Stimulated activated naive B cell treated with anti-CD40 and anti-IgM and Interleukin-4, amounts not matched to agents 10 μg/mL and 1 μg/mL and 100 μg/mL, for 72 hours (primary cell): ENCODE data around the gene UBXN7.
A peak's percentile ranks its signal among the peaks of the same experiment; 100 is the strongest.
"Not testable (repeated sequence)": the region's sequence is repeated elsewhere in the genome, so short reads cannot be mapped to it uniquely, and the experiment has no call there.

Experiments
- ATAC-seq, 2 donors: fragments of 150-1000 bp; cut with Tn5 transposase; replicated peaks; 2 replicates each; pipeline ENCODE4 v1.10.0; 2021; ENCODE audit warnings: moderate library complexity in 1 of 2
- DNase-seq: peaks from one replicate; pipeline ENCODE4 v3.0.0; 2021
- H3K27ac Mint-ChIP-seq: one replicate; pipeline ENCODE4 v1.8.0; 2022; ENCODE audit warnings: mild to moderate bottlenecking, mixed read lengths
- H3K27me3 Mint-ChIP-seq, 2 donors: one replicate each; pipeline ENCODE4 v1.8.0; 2022; ENCODE audit warnings: mixed read lengths in 2 of 2
- H3K36me3 Mint-ChIP-seq, 2 donors: one replicate each; pipeline ENCODE4 v1.8.0; 2022; ENCODE audit warnings: mixed read lengths in 2 of 2, mild to moderate bottlenecking in 1 of 2
- H3K4me1 Mint-ChIP-seq, 2 donors: one replicate each; pipeline ENCODE4 v1.8.0; 2022; ENCODE audit warnings: mixed read lengths in 2 of 2, mild to moderate bottlenecking in 1 of 2
- H3K4me3 Mint-ChIP-seq, 2 donors: one replicate each; pipeline ENCODE4 v1.8.0; 2022; ENCODE audit warnings: mild to moderate bottlenecking in 2 of 2, mixed read lengths in 2 of 2, moderate library complexity in 1 of 2
- H3K9me3 Mint-ChIP-seq, 2 donors: one replicate each; pipeline ENCODE4 v1.8.0; 2022; ENCODE audit warnings: mixed read lengths in 2 of 2, mild to moderate bottlenecking in 1 of 2

Gene UBXN7

DNA sequence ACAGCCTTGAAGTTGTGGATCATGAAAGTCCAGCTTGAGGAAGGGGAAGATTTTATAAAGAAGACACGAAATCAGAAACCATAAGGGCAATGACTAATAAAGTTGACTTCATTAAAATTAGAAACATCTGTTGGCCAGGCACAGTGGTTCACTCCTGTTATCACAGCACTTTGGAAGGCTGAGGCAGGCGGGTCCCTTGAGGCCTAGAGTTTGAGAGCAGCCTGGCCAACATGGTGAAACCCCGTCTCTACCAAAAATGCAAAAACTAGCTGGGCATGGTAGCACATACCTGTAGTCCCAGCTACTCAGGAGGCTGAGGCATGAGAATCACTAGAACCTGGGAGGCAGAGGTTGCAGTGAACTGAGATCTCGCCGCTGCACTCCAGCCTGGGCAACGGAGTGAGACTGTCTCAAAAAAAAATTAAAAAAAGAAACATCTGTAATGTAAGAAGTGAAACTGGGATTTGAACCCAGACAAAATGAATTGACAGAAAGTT lies 7.9 kb upstream of the UBXN7 start:
- H3K36me3 Mint-ChIP-seq, result no peaks in the 10 kb centered on the region
- no peaks in the 10 kb centered on the region for H3K27me3 Mint-ChIP-seq
- peaks cover 9 to 17% of the 10 kb centered on the region in 2 donors for H3K4me1 Mint-ChIP-seq
- ATAC-seq, result peak; percentile 67 to 84
- no peak overlapping the region for H3K4me3 Mint-ChIP-seq
- peak; percentile 16 for DNase-seq
- H3K27ac Mint-ChIP-seq, result no peak overlapping the region
- no peaks in the 10 kb centered on the region for H3K9me3 Mint-ChIP-seq

DNA sequence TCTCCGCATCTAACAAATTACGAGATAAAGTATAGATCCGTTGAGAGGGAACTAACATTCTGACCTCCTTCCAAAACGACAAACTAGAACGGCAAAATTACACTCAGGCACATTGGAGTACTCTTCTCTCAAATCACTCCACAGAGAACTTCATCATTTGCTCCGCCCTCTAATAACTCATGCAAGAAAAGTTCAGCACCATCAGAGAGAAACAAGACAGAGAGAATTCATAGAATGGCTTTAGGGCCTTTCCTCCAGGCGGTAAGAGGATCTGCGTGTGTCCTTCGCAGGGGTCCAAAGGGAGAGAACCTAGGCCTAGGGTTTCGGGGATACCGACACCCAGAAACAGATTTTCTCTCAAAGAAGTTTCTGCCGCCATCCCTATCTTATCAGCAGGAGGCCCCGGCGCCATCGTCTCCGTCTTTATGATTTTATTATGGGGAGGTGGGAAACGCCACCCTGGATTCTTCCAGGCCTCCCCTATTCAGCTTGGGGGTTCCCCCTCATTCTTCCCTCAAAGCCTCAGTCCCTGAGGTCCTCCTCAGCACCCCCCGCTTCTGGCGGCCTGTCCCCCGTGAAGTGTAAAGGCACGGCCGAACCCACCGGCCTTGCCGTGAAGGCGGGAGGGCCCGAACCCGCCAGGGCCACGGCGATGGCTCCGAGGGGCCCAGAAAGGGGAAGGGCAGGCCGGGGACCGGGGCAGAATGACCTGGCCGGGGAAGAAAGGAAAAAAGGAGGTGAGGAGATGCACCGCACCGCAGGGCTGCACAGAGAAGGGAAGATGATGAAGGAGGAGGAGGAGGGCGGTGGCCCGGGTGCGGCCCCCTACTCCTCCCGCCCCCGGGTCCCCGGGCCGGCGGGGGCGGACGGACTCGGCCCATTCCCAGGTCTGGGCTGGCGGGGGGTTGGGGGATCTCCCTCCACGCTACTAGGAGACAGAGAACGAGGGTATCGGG lies 768 bp downstream of the UBXN7 start:
- no peaks in the 10 kb centered on the region for H3K9me3 Mint-ChIP-seq
- H3K36me3 Mint-ChIP-seq, result peaks cover 2 to 13% of the 10 kb centered on the region in 2 donors
- DNase-seq (peak; percentile 38), ATAC-seq (peak; percentile 49 to 65)
- H3K27me3 Mint-ChIP-seq, result no peaks in the 10 kb centered on the region
- H3K4me3 Mint-ChIP-seq, result peak overlapping the region; percentile 94 to 99
- peaks cover 9 to 15% of the 10 kb centered on the region in 2 donors for H3K4me1 Mint-ChIP-seq
- peak overlapping the region; percentile 96 for H3K27ac Mint-ChIP-seq

DNA sequence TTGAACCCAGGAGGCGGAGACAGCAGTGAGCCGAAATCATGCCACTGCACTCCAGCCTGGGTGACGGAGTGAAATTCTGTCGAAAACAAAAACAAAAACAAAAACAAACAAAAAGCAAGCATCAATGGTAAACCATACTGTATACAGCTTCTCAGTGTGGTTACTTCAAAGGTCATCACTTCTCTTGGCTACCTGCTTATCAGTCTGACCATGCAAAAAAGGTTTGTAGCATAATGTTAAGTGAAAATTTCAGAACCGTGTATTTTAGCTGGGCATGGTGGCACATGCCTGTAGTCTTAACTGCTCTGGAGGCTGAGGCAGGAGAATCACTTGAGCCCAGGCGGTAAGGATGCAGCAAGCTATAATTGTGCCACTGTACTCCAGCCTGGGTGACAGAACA lies 4.2 kb downstream of the UBXN7 start:
- Mint-ChIP-seq H3K27ac (no peak overlapping the region), H3K4me1 (peaks cover 17 to 32% of the 10 kb centered on the region in 2 donors), H3K27me3 (no peaks in the 10 kb centered on the region), H3K36me3 (peaks cover 6 to 19% of the 10 kb centered on the region in 2 donors), H3K9me3 (no peaks in the 10 kb centered on the region), H3K4me3 (no peak overlapping the region)
- ATAC-seq (no peak), DNase-seq (no peak)

DNA sequence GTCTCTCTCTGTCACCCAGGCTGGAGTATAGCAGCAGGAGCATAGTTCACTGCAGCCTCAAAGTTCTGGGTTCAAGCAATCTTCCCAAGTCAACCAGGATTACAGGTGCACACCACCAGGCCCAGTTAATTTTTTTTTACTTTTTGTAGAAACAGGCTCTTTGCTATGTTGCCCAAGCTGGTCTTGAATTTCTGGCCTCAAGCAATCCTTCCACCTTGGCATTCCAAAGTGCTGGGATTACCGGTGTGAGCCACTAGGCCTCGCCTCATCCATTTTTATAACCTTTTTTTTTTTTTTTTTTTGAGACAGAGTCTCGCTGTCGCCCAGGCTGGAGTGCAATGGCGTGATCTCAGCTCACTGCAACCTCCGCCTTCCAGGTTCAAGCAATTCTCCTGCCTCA lies 7.8 kb downstream of the UBXN7 start:
- Mint-ChIP-seq H3K4me1 (peaks cover 28 to 45% of the 10 kb centered on the region in 2 donors), H3K36me3 (peaks cover 6 to 24% of the 10 kb centered on the region in 2 donors)
- not testable (repeated sequence) for H3K9me3 Mint-ChIP-seq, H3K27me3 Mint-ChIP-seq, H3K4me3 Mint-ChIP-seq, DNase-seq, H3K27ac Mint-ChIP-seq, ATAC-seq

DNA sequence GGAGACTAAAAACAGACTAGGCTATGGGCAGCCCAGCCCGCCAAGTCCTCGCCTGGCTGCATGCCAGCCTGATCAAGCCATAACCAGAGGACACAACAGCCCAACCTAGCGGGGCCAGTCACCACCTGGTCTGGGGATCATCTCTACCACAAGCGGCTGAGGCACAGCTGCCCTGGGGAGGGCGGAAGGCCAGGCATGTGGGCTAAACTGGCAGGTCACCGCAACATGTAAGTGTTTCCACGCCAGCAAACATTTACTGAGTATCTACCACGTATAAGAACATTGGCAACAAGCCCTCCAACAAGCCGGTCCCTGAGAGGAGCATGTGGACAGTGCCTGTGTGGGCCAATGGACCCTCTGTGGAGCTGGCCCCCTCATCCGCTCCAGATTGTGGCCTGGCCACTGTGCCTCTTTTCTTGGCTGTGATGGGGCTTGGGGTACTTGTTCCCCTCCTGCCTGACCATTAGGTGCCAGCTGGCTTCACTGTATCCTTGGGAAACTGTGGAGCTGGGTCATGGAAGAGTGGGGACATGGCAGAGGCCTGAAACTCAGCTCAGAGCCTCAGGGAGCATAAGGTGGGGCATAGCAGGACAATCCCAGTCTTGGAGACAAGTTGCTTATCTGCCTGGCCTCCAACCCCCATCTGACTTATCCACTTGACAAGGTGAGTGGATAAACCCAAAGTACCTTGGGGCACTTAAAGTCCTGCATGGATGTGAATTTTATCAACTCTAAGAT lies 9.0 kb downstream of the UBXN7 start:
- H3K4me1 Mint-ChIP-seq, result peaks cover 36 to 53% of the 10 kb centered on the region in 2 donors
- no peaks in the 10 kb centered on the region for H3K9me3 Mint-ChIP-seq
- H3K36me3 Mint-ChIP-seq, result peaks cover 6 to 24% of the 10 kb centered on the region in 2 donors
- H3K27ac Mint-ChIP-seq, result peak overlapping the region; percentile 51
- ATAC-seq, result peak; percentile 31 to 60
- no peaks in the 10 kb centered on the region for H3K27me3 Mint-ChIP-seq
- DNase-seq, result no peak
- no peak overlapping the region for H3K4me3 Mint-ChIP-seq

DNA sequence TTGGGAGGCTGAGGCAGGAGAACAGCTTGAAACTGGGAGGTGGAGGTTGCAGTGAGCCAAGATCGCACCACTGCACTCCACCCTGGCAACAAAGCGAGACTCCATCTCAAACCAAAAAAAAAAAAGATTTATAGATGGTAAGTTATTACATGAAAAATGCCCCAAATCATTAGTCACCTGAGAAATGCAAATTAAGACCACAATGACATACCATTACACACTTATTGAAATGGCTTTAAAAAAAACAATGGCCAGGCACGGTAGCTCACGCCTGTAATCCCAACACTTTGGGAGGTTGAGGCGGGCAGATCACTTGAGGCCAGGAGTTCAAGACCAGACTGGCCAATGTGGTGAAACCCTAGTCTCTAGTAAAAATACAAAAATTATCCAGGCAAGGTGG lies 10.6 kb downstream of the UBXN7 start:
- peaks cover 37 to 62% of the 10 kb centered on the region in 2 donors for H3K4me1 Mint-ChIP-seq

DNA sequence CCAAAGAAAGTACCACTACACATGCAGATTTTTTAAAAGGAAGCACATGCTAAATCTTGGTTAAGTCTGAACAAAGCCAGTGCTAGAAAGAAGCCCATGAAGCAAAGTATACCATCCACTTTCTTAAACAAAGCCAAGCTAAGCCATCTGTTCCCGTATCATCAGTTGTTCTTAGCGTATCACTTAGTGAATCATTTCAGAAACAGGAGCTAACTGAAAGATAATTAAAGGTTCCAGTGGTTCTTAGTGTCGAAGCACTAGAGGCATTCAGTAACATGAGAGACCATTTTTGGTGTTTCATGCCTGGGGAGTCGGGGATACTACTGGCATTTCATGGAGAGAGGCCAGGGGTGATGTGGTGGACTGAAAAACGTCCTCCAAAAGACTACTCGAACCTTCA lies 12.8 kb downstream of the UBXN7 start:
- no peaks in the 10 kb centered on the region for H3K9me3 Mint-ChIP-seq
- DNase-seq (no peak), ATAC-seq (no peak)
- no peaks in the 10 kb centered on the region for H3K27me3 Mint-ChIP-seq
- no peak overlapping the region for H3K27ac Mint-ChIP-seq
- H3K4me3 Mint-ChIP-seq, result no peak overlapping the region
- H3K36me3 Mint-ChIP-seq, result peaks cover 12 to 20% of the 10 kb centered on the region in 2 donors
- peaks cover 39 to 66% of the 10 kb centered on the region in 2 donors for H3K4me1 Mint-ChIP-seq

More for the DNA sequence above, 10.6 kb downstream of the UBXN7 start:
- H3K4me3 Mint-ChIP-seq, H3K27me3 Mint-ChIP-seq, DNase-seq, H3K27ac Mint-ChIP-seq, H3K9me3 Mint-ChIP-seq: not testable (repeated sequence)
- ATAC-seq, result peak; percentile 50 to 57
- peaks cover 8 to 19% of the 10 kb centered on the region in 2 donors for H3K36me3 Mint-ChIP-seq

DNA sequence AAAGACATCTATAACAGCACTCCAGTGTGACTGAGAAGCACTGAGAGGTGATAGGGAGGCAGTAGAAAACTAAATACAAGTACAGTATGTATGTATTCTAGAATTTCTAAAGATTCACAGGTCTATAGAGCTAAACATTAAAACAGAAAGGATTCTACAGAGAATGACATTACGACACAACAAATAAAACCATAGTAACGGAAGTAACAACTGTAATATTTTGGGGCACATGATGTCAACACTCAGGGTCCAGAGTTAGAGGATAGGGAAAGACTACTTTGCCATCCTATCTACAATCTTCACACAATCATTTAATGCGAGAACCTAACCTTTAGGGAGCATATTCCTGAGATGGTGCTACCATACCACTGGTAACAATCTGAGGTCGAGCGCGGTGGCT lies 13.6 kb downstream of the UBXN7 start:
- Mint-ChIP-seq H3K36me3 (peaks cover 12 to 20% of the 10 kb centered on the region in 2 donors), H3K27me3 (no peaks in the 10 kb centered on the region), H3K27ac (no peak overlapping the region), H3K4me1 (peaks cover 42 to 74% of the 10 kb centered on the region in 2 donors), H3K4me3 (no peak overlapping the region), H3K9me3 (no peaks in the 10 kb centered on the region)
- DNase-seq (no peak), ATAC-seq (no peak)

DNA sequence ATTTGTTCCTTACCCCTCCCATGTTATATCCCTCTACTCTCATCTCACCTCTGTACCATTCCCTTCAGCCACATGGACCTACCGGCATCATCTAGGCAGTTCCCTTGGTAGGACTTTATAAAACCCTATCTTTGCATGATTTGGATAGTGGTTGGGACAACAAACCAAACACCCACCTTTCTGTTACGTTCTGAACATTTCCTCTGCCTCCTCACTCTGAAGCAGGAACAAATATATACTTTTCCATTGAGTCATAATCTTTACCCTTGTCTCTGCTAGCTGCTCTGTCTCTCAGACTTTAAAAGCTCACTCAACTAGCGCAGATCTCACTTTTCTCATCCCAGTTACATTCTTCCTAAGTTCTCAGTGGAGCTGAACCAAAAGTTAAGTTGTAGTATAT lies 17.8 kb downstream of the UBXN7 start:
- H3K36me3 Mint-ChIP-seq, result peaks cover 15% of the 10 kb centered on the region in 2 donors
- peak overlapping the region in 1 of 2 donors; percentile 1 for H3K4me3 Mint-ChIP-seq
- H3K27me3 Mint-ChIP-seq, result no peaks in the 10 kb centered on the region
- H3K4me1 Mint-ChIP-seq, result peaks cover 36 to 74% of the 10 kb centered on the region in 2 donors
- H3K27ac Mint-ChIP-seq, result no peak overlapping the region
- peaks cover under 1 to 4% of the 10 kb centered on the region in 2 donors for H3K9me3 Mint-ChIP-seq
- ATAC-seq (peak; percentile 46 to 57), DNase-seq (no peak)

DNA sequence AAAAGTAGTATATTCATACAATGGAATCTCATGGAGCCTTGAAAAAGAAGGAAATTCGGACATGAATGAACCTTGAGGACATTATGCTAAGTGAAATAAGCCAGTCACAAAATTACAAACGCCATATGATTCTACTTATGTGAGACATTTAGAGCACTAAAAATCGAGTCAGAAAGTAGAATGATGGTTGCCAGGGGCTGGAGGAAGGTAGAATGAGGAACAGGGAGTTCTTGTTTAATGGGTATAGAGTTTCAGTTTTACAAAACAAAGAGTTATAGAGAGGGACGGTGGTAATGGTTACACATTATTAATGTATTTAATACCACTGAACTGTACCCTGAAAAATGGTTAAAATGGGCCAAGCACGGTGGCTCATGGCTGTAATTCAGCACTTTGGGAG lies 19.5 kb downstream of the UBXN7 start:
- ATAC-seq (peak; percentile 97), DNase-seq (peak; percentile 1)
- Mint-ChIP-seq H3K27me3 (no peaks in the 10 kb centered on the region), H3K27ac (peak overlapping the region; percentile 28), H3K4me1 (peaks cover 28 to 73% of the 10 kb centered on the region in 2 donors), H3K9me3 (peaks cover 6 to 10% of the 10 kb centered on the region in 2 donors), H3K4me3 (peak overlapping the region in 1 of 2 donors; percentile 0), H3K36me3 (peaks cover 26% of the 10 kb centered on the region in 2 donors)

DNA sequence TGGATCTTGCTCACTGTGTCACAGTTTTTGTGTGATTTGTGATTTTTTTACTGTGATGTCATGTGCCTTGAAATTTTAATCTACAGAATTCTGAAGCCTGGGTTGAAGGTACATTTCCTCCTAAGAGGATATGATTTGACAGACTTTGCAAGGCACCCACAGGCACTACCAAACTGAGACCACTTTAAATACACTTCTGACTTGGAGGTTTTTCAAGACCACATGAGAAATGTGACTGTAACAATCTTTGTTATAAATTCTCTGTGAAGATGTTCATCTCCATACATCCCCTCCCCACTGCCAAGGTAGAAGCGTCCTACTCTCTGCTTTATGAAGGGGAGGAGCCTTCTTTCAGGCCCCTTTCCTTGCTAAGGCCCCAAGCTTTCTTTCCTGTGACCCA lies 22.8 kb downstream of the UBXN7 start:
- no peaks in the 10 kb centered on the region for H3K27me3 Mint-ChIP-seq
- peaks cover 6 to 10% of the 10 kb centered on the region in 2 donors for H3K9me3 Mint-ChIP-seq
- peaks cover 20 to 53% of the 10 kb centered on the region in 2 donors for H3K4me1 Mint-ChIP-seq
- no peak overlapping the region for H3K4me3 Mint-ChIP-seq
- H3K36me3 Mint-ChIP-seq, result peaks cover 23 to 28% of the 10 kb centered on the region in 2 donors
- no peak for ATAC-seq
- no peak overlapping the region for H3K27ac Mint-ChIP-seq
- no peak for DNase-seq

DNA sequence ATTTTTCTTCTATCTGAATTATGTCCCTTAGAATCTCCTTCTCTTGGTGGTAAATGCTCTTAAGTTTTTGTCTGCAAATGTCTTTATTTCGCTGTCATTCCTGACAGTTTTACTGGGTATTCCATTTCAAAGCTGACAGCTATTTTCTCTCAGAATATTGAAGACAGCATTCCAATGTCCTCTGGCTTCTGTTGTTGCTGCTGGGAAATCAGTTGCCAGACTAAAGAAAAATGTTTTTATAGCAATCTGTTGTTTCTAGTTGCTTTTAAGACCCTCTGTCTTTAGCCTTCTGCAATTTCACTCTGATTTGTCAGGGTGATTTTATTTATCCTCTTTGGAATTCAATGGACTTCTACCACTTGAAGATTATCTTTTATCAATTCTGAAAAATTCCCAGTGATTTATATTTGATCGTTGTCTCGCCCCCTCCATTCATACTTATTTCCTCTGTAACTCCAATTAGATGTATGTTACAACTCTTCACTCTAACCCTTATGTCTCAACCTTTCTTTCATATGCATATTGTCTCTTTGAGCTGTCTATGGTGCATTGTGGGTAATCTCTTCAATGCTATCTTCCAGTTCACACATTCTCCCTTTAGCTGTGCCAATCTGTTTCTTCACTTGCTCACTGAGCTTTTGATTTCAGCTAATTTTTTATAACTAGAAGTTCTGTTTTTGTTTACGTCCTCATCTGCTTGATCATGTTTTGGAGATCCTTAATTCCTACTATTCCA lies 23.5 kb downstream of the UBXN7 start:
- peak overlapping the region; percentile 3 for H3K27ac Mint-ChIP-seq
- H3K4me1 Mint-ChIP-seq, result peaks cover 18 to 47% of the 10 kb centered on the region in 2 donors
- peaks cover 23 to 28% of the 10 kb centered on the region in 2 donors for H3K36me3 Mint-ChIP-seq
- no peak for ATAC-seq
- H3K27me3 Mint-ChIP-seq, result no peaks in the 10 kb centered on the region
- H3K4me3 Mint-ChIP-seq, result no peak overlapping the region
- DNase-seq, result no peak
- H3K9me3 Mint-ChIP-seq, result peaks cover 6 to 10% of the 10 kb centered on the region in 2 donors

DNA sequence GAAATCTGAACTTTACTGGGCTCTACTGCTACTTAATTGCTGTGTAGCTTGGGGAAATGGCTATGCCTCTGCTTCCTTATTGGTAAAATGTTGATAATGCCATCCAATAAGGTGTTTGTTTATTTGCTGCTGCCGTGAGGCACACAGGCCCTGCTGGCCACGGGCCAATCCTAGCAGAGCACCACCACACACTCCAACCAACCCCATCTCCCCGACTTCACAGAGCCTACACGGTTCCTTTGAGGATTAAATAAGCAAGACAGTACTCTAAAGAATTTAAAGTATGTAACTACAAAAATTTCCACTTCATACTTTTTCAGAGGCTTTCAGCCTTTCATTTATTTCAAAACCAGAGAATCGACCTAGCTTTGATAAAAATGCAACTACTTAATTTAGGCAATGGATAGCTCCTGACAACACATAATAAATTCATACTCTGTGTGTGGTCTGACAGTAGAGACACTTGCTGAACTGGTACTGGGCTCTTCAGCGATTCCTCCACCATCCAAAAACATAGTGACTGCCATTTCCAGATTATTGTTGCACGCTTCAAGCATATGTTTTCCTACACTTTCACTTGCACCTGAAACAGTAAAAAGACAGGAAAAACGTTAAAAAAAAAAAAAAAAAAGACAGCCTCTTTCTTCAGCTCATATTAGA lies 25.3 kb downstream of the UBXN7 start:
- no peak overlapping the region for H3K27ac Mint-ChIP-seq
- DNase-seq, result no peak
- H3K4me3 Mint-ChIP-seq, result no peak overlapping the region
- H3K36me3 Mint-ChIP-seq, result peaks cover 23 to 28% of the 10 kb centered on the region in 2 donors
- peaks cover 6 to 10% of the 10 kb centered on the region in 2 donors for H3K9me3 Mint-ChIP-seq
- no peaks in the 10 kb centered on the region for H3K27me3 Mint-ChIP-seq
- H3K4me1 Mint-ChIP-seq, result peaks cover 10 to 30% of the 10 kb centered on the region in 2 donors
- ATAC-seq, result no peak
